Motor neuron (in vitro differentiated cells): ENCODE measurements around the gene MIER2. TPM values are rescaled to one million over a fixed set of nuclear protein-coding genes. Genes with fewer than 3 reads are reported as not detected.
A peak's percentile ranks its signal among the peaks of the same experiment; 100 is the strongest.

Source experiments
- ATAC-seq, 8 experiments: fragments of 200-7000 bp; cut with Tn5 transposase; replicated peaks in 6 of 8; 2 replicates each; pipeline ENCODE4 v1.8.0; 2021; ENCODE audit warnings: mild to moderate bottlenecking in 8 of 8, moderate library complexity in 8 of 8
- H3K27ac ChIP-seq, 2 donors: fragments of 250-450 bp; sonication (Bioruptor Pico); 2 replicates each; pipeline ENCODE4 v1.9.0; 2021; ENCODE audit warnings: antibody characterized with exemption in 2 of 2, mild to moderate bottlenecking in 2 of 2, moderate library complexity in 1 of 2
- H3K4me1 ChIP-seq, 2 donors: fragments of 250-450 bp; sonication (Bioruptor Pico); replicated peaks in 1 of 2; 2 replicates each; pipeline ENCODE4 v1.6.1; 2021; ENCODE audit warnings: antibody characterized with exemption in 2 of 2, mild to moderate bottlenecking in 2 of 2, moderate library complexity in 1 of 2
- H3K4me3 ChIP-seq, 5 donors: fragments of 250-450 bp; sonication (Bioruptor Pico); 2 replicates each; pipeline ENCODE4 v1.9.0; 2021; ENCODE audit warnings: antibody characterized with exemption in 5 of 5, mild to moderate bottlenecking in 5 of 5, moderate library complexity in 4 of 5
- WGBS, 10 experiments: fragments of 450-650 bp; shearing (Covaris generic); methylation state at CpG; one replicate each; pipeline ENCODE4 v1.0.0; 2022; 5-methylcytosine and 5-hydroxymethylcytosine counted together
- in situ Hi-C, 9 experiments: fragments of 400-800 bp; cut with MboI; loops; one replicate each; pipeline ENCODE4 v1.15.0; 2021; ENCODE audit warnings: low sequenced_read_pairs in 9 of 9, low pct_unique_long_range_greater_than_20kb in 2 of 9; ENCODE audit not compliant: unreplicated experiment in 9 of 9
- total RNA-seq, 8 experiments: library from RNA; unstranded; fragments of 300-600 nt; gene quantifications; 2 replicates each; pipeline versions ENCODE4 v1.2.3 to v1.2.4, GENCODE V29; 2022

The MIER2 gene
- total RNA-seq, 8 experiments from 2014 or later, result 6.1 to 25.0 (median 15.8) TPM

DNA sequence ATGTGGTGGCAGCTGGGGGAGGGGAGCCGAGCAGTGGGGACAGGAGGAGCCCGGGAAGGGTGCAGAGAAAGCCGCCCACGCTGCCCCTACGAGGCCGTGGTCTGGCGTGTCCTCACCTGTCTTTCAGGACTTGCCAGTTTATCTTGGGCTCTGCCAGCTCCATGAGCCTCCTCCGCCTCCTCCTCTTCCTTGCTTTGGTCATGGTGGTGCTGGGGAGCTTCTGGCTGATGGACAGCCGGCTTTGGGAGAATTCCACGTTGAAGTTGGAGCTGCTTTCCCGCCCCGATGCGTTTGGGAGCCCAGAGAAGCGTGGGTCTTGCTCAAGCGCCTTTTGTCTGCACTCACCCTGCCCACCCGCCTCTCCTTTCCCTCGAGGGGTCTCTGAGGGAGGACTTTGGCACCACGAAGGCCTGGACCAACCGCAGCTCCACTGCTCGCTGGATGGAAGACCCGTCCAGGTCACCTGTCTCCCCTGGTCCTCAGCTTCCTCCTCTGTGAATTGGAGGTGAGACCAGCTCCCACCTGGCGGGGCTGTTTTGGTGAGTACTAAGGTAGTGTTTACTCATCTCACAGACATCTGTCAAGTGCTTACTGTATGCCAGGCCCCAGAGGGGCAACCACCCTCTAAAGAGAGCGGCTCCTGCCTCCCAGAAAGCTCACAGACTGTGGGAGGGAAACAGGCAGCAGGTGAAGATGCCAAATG is 29.7 kb upstream of the MIER2 start:
- ATAC-seq, result no peak
- no peak overlapping the region for H3K27ac ChIP-seq
- in situ Hi-C loops, result no loop called here
- no peak overlapping the region for H3K4me3 ChIP-seq
- peaks cover 0 to 10% of the 10 kb centered on the region in 2 donors for H3K4me1 ChIP-seq
- 10 to 88% (median 54%) methylated on average over 1 to 10 of the region's 23 CpGs; no CpG with 5 or more reads in 2 of the 10 experiments for WGBS, 10 experiments

DNA sequence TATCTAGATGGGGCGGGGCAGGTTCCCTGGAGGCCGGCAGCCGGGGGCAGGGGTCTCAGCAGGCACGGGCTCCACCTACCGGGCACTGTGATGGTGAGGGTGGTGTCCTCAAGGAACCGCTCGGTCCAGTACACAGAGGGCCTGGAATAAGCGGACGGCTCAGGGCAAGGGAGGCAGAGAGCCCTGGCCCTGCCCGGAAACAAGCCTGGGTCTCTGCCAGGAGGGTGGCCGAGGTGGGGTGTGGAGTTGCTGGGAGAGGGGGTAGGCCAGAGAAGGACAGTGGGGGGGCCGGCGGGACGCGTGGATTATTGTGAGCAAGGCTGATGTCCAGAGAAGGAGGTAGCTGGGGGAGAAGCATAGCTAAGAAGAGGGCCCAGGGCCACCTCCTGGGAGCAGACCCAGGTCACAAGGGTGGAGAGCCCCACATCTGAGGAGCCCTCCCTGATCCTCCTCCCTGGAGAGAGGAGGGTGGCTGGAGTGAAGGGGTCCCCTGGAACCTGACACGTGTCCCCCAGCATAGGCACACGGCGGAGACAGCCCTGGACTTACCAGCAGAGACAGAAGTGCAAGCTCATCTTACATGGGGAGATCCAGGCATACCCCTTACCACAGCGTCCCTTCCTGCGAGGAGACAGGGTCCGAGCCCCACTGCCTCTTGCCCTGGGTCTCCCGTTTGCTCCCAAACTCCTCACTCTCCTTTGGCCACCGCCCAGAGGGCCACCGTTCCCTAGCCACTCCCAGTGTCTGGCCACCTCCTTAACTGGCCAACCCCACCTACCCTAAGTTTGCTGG is 29.0 kb upstream of the MIER2 start:
- WGBS, 10 experiments, result no CpG with 5 or more reads among the region's 24 CpGs
- in situ Hi-C loops, result no loop called here
- ATAC-seq, result no peak
- Histone ChIP-seq H3K27ac (no peak overlapping the region), H3K4me1 (peaks cover 0 to 10% of the 10 kb centered on the region in 2 donors), H3K4me3 (no peak overlapping the region)

DNA sequence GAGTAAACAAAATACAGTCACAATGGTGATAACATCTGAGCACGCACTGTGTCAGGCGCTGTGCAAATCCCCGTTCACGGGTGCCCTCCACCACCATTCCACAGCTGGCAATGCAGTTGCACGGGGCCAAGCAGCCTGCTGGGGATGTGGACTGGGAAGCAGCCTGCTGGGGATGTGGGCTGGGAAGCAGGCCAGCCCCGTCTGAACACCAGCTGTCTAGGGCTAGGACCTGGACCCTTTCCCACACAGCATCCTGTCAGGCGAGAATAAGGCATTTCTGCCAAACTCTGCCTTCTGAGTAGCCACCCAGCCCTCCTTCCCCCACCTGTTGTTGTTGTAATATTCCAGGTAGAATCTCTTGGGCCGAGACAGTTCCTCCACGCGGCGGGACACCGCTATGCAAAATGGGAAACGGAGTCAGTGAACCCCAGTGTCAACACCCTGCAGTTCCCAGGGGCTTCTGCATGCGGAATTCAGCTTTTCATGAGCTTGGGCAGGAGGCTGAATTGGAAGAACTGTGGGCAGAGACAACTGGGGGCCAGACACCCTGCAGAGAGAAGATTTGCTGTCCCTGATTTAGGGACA is 27.8 kb upstream of the MIER2 start:
- Histone ChIP-seq H3K4me1 (peaks cover 0 to 10% of the 10 kb centered on the region in 2 donors), H3K4me3 (no peak overlapping the region), H3K27ac (no peak overlapping the region)
- 2 to 86% (median 80%) methylated on average over 1 to 12 of the region's 14 CpGs; no CpG with 5 or more reads in 3 of the 10 experiments for WGBS, 10 experiments
- ATAC-seq, result no peak
- in situ Hi-C loops, result no loop called here

DNA sequence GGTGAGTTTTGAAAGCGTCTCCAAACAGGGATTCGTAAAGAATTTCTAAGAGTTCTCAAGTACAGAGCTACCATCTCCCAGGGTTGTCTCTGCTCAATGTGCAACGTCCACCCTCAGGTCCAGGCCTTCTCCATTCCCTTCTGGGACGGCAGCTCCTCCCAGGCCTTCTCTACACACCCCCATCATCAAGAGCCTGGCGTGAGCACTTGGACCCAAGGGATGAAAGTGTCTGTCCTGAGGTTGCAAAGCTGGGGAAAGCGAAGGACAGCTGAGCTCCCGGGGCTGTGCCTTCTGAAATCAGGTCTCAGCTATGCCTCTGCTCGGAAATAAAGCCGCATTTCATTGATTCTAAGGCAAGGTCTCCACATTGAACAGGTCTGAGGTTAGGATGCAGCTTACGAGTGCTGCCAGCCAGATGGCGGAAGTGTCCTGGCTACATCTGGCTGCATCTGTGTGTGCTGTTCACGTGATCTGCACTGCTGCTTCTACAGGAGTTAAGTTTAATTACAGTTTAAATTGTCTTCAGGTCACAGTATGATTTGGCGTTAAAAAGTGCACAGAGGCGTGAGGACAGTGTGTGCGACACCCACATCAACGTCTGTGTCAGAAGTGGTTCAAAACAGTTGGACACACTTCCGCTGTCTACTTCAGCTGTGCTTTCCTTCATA is 27.0 kb upstream of the MIER2 start:
- peak in 7 of 8 experiments; percentile 21 to 74 (median 62) for ATAC-seq
- no peak overlapping the region for H3K27ac ChIP-seq
- in situ Hi-C loops, result no loop called here
- H3K4me1 ChIP-seq, result peaks cover 0 to 10% of the 10 kb centered on the region in 2 donors
- H3K4me3 ChIP-seq, result no peak overlapping the region
- WGBS, 10 experiments, result 10 to 78% (median 60%) methylated on average over 1 to 13 of the region's 17 CpGs; no CpG with 5 or more reads in 3 of the 10 experiments

DNA sequence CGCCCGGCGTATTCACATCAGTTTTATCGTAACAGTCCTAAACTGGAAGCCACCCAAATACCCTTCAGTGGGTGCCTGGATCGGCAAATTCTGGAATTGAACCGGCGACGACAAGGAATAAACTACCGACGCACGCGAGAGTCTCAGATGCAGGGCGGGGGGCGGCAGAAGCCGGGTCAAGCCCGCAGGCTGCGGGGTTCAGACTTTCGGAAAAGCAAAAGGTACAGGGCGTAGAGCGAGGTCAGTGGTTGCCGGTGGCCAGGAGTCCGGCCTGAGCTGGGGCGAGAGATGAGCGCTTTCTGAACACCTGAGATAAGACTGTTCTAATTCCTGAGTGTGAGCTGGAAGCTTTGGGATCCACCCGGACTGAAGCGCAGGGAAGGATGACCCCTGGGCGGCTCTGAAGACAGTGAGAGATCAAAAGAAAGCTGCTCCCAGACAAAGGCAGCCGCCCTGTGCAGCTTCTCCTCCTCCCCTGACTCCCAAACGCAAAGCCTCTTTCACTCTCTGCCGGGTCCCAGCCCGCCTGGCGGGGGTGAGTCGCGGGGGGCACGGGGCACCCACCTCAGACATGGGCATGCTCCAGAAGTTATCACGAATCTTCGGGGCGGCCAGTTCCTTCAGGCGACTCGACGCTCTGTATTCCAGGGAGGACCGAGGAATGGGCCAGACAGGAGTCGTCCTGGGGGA is 26.2 kb upstream of the MIER2 start:
- H3K4me1 ChIP-seq, result peaks cover 0 to 10% of the 10 kb centered on the region in 2 donors
- no peak overlapping the region for H3K4me3 ChIP-seq
- in situ Hi-C loops, result no loop called here
- 45 to 97% (median 89%) methylated on average over 4 to 10 of the region's 43 CpGs; no CpG with 5 or more reads in 4 of the 10 experiments for WGBS, 10 experiments
- H3K27ac ChIP-seq, result no peak overlapping the region
- ATAC-seq, result peak in 2 of 8 experiments; percentile 12 to 36

DNA sequence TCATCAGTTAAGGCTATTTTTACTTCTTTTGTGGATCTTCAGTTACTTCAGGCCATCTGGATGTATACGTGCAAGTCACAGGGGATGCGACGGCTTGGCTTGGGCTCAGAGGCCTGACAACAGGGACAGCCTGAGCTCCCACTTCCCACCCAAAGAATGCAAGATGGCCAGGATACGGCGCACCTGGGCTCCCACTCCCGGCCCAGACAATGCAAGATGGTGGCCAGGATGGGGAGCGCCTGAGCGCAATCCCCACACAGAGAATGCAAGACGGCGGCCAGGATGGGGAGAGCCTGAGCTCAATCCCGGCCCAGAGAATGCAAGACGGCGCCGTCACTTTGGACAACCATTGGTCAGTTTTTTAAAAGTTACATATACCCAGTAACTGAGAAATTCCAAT is 25.3 kb upstream of the MIER2 start:
- H3K4me1 ChIP-seq, result peaks cover 0 to 10% of the 10 kb centered on the region in 2 donors
- WGBS, 10 experiments, result 92 to 100% (median 95%) methylated on average over 2 to 7 of the region's 14 CpGs; no CpG with 5 or more reads in 7 of the 10 experiments
- H3K27ac ChIP-seq, result no peak overlapping the region
- H3K4me3 ChIP-seq, result no peak overlapping the region
- in situ Hi-C loops, result no loop called here
- no peak for ATAC-seq

DNA sequence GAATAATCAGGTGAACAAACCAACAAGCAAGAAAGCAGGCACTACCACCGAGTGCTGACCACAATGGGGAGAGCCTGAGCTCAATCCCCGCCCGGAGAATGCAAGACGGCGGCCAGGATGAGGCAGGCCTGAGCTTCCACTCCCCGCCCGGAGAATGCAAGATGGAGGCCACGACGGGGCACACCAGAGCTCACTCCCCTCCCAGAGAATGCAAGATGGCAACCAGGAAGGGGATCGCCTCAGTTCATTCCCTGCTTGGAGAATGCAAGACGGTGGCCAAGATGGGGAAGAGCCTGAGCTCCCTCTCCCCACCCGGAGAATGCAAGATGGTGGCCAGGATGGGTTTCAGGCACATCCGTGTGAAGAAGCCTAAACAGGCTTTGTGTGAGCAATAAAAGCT is 24.7 kb upstream of the MIER2 start:
- in situ Hi-C loops, result no loop called here

DNA sequence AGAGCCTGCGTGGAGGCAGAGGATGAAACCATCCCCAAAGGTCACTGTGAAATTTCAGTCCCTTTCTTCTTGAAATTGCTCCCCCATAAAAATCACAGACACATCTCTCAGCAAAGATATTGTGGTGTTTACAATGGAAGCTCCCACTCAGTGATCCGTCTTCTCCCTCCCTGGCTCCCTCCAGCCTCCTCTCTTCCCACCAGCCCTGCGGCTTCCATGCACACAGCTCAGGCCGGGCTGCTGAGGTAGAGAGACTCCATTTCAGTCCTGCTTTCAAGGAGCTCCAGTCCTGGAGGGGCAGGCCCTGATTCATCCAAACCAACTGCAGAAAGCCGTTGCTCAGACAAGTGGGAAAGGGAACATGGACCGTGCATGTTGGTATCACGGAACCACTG is 24.0 kb upstream of the MIER2 start:
- 40 to 81% (median 80%) methylated on average over 1 to 5 of the region's 7 CpGs; no CpG with 5 or more reads in 5 of the 10 experiments for WGBS, 10 experiments
- in situ Hi-C loops, result no loop called here
- no peak overlapping the region for H3K27ac ChIP-seq
- H3K4me3 ChIP-seq, result no peak overlapping the region
- H3K4me1 ChIP-seq, result peaks cover 0 to 10% of the 10 kb centered on the region in 2 donors
- ATAC-seq, result no peak

More for the DNA sequence above, 24.7 kb upstream of the MIER2 start:
- no peak overlapping the region for H3K4me3 ChIP-seq
- no peak overlapping the region for H3K27ac ChIP-seq
- ATAC-seq, result no peak
- peaks cover 0 to 10% of the 10 kb centered on the region in 2 donors for H3K4me1 ChIP-seq
- WGBS, 10 experiments, result 0 to 79% (median 67%) methylated on average over 1 to 4 of the region's 13 CpGs; no CpG with 5 or more reads in 6 of the 10 experiments

DNA sequence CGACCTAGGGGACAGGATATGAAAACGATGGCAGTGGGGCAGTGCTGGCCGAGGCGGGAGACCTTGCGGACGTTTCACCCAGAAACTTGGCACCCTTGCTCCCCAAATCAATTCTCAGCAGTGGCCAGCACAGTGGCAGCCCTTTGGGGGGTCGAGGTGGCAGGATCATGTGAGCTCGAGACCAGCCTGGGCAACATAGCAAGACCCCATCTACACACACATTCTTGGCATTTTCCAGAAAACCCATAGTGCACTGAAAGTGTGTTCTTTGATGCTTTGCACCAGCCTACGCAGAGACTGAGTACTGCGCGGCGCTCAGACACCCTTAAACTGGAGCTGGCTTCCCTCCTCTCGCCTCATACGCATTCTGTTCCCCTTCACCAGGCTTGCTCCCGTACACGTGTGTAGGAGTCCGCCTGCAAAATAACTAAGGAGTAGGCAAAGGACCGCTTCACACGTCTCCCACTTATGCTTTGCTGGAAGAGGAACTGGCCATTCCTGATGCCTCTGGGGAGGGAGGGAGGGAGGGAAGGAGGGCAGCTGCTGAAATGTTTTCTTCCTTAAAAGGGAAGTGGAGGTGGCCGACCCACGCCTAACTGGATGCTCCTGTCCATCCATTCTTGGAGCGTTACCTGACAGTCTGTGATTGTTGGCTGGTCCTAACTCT is 23.5 kb upstream of the MIER2 start:
- Histone ChIP-seq H3K4me1 (peaks cover 0 to 10% of the 10 kb centered on the region in 2 donors), H3K27ac (no peak overlapping the region), H3K4me3 (no peak overlapping the region)
- in situ Hi-C loops, result no loop called here
- 0 to 72% (median 57%) methylated on average over 1 to 8 of the region's 22 CpGs; no CpG with 5 or more reads in 5 of the 10 experiments for WGBS, 10 experiments
- no peak for ATAC-seq

DNA sequence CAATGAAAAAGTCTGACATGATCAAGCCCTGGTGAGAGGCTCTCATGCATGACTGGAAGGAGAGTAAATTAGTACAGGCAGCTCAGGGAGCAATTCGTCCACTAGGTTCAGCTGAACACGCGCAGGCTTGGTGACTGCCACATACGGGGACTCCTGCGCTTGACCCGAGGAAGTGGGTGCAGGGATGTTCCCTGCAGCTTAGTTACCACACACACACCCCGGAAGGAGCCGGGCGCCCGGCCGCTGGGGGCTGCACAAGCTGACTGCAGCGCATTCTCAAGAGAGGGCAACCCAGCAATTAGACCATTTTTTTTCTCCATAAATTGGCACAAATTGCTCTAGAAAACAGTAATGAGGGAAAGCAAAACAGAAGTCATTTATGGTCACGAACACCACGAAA is 23.0 kb upstream of the MIER2 start:
- peaks cover 0 to 10% of the 10 kb centered on the region in 2 donors for H3K4me1 ChIP-seq
- WGBS, 10 experiments, result 64 to 100% (median 80%) methylated on average over 1 to 14 of the region's 14 CpGs; no CpG with 5 or more reads in 5 of the 10 experiments
- no peak overlapping the region for H3K27ac ChIP-seq
- H3K4me3 ChIP-seq, result no peak overlapping the region
- in situ Hi-C loops, result no loop called here
- no peak for ATAC-seq

DNA sequence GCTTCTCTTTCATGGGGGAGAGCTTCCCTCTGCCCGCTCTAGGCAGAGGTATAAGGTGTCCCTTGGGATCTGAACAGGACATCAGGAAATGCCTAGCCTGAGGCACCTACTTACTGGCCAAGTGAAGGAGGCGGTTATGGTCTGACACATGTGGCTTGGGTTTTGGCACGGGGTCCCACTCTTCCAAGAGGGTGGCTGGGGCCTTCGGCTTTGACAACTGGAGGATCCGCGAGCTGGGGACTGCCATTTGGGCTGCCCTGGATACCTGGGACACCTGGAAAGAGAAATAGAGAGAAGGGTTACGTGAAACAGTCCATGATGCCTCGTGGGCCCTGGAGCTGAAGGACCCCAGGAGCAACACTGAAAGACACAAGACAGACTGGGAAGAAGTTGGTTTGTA is 22.4 kb upstream of the MIER2 start:
- H3K4me3 ChIP-seq, result no peak overlapping the region
- no peak for ATAC-seq
- 41 to 100% (median 79%) methylated on average over 1 to 6 of the region's 8 CpGs for WGBS, 10 experiments
- peaks cover 0 to 10% of the 10 kb centered on the region in 2 donors for H3K4me1 ChIP-seq
- no peak overlapping the region for H3K27ac ChIP-seq
- in situ Hi-C loops, result no loop called here

DNA sequence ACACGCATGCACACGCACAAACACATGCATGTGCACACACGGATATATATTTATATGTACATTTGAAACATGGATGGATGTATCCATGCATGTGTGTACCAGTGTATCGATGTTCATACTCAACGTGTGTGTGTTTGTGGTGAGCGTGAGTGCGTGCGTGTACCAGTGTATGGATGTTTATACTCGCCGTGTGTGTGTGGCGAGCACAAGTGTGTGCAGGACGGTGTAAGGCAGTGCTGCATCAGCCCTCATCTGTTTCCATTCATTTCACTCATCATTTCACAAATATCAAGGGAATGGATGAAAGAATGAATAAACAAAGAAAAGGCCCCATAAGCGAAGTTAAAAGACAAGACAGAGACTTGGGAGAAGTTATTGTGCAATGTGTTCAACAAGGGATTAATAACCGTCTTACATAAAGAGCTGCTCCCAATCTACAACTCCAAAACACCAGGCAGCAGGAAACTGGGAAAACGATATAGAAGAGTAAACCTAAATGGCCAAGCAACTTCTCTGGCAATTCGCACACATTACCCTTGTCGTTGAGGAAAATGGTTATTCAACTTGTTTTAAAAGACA is 21.7 kb upstream of the MIER2 start:
- ATAC-seq, result no peak
- no peak overlapping the region for H3K27ac ChIP-seq
- in situ Hi-C loops, result no loop called here
- no peak overlapping the region for H3K4me3 ChIP-seq
- H3K4me1 ChIP-seq, result peaks cover 0 to 7% of the 10 kb centered on the region in 2 donors
- WGBS, 10 experiments, result 58 to 95% (median 66%) methylated on average over 1 to 15 of the region's 17 CpGs
